ENCODE results near the gene NUDT21. TPM values are rescaled to one million over a fixed set of nuclear protein-coding genes. Genes with fewer than 3 reads are reported as not detected.
"Not testable (repeated sequence)": the region's sequence is repeated elsewhere in the genome, so short reads cannot be mapped to it uniquely, and the experiment has no call there.

Gene NUDT21
- total RNA-seq, 1 experiment from 2014 or later: 72.7 TPM

DNA sequence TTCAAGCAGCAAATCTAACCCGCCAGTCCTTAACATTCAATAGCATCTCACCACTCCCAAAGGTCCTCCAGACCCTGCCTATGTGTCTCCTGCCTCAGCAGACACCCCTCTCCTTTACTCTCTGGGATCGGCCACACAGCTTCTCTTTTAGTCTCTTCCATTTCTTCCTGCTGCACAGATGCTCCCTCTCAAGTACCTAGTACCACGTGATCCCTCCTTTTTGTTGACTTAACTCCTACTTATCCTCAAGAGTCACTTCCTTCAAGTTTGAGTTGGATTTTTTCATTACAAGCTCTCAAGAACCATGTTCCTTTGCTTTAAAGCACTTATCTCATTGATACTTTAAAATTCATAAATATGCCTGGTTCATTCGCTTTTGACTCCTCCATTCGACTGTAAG, 50.7 kb downstream of the NUDT21 start:
- DNase-seq (ENCODE audit: low read depth, low spot score): no peak
- in situ Hi-C loops (cut with HindIII; ENCODE audit: low pct_unique_long_range_greater_than_20kb, low sequenced_read_pairs): no loop called here

DNA sequence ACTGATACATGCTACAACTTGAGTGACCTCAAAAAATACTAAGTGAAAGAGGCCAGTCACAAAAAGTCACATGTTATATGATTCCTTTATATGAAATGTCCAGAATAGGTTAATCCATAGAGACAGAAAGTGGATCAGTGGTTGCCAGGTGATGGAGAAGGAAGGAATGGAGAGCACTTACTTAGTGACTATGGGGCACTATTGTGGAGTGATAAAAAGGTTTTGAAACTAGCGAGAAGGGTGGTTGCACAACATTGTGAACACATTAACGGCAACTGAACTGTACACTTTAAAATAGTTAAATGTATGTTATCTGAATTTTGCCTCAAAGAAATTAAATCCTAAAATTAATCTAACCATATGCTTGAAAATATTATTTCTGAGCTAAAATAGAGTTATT, 51.6 kb downstream of the NUDT21 start:
- in situ Hi-C loops (cut with HindIII; ENCODE audit: low pct_unique_long_range_greater_than_20kb, low sequenced_read_pairs): no loop called here
- DNase-seq (ENCODE audit: low read depth, low spot score): no peak

DNA sequence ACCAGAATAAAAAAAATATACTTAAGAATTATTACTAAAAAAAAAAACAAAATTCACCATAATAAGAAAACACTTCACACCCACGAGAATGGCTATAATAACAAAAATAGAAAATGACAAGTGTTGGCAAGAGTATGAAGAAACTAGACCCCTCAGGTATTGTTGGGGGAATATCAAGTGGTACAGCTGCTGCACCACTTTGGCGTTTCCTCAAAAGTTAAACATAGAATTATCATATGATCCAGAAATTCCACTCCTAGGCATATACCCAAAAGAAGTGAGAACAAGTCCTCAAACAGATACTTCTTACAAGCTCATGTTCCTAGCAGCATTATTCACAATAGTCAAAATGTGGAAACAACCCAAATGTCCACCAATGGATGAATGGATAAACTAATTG, 52.1 kb downstream of the NUDT21 start:
- in situ Hi-C loops (cut with HindIII; ENCODE audit: low pct_unique_long_range_greater_than_20kb, low sequenced_read_pairs): no loop called here
- no peak for DNase-seq (ENCODE audit: low read depth, low spot score)

DNA sequence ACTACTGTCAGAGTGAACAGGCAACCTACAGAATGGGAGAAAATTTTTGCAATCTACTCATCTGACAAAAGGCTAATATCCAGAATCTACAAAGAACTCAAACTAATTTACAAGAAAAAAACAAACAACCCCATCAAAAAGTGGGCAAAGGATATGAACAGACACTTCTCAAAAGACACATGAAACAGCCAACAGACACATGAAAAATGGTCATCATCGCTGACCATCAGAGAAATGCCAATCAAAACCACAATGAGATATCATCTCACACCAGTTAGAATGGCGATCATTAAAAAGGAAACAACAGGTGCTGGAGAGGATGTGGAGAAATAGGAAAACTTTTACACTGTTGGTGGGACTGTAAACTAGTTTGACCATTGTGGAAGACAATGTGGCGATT, 54.4 kb downstream of the NUDT21 start:
- DNase-seq (ENCODE audit: low read depth, low spot score); in situ Hi-C loops (cut with HindIII; ENCODE audit: low pct_unique_long_range_greater_than_20kb, low sequenced_read_pairs): not testable (repeated sequence)

DNA sequence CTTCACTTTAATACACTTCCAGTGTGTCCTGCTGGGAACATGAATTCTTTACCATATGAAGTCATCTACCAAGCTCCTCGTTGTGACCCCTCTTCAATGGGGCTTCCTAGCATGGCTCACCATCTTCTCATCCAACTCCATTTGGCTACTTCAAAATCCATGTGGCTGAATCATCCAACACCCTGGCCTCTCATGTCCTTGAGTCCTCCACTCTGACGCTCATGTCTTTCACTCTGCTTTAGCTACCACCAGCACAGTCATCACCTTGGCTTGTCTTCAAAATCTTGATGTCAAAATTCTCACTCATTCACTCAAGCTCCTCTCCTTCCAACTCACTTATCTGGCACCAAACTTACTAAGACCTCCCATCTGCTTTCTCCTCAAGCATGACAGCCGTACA, 61.6 kb downstream of the NUDT21 start:
- in situ Hi-C loops (cut with HindIII; ENCODE audit: low pct_unique_long_range_greater_than_20kb, low sequenced_read_pairs): no loop called here
- DNase-seq (ENCODE audit: low read depth, low spot score): no peak

DNA sequence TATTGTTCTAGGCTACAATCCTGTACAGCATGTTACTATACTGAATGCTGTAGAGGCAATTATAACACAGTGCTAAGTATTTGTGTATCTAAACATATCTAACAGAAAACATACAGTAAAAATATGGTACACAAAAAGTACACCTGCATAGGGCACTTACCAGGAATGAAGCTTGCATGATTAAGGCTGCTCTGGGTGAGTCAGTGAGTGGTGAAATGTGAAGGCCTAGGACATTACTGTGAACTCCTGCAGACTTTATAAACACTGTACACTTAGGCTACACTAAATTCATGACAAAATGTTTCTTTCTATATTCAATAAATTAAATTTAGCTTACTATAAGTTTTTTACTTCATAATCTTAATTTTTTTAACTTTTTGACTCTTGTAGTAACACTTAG, 62.9 kb downstream of the NUDT21 start:
- in situ Hi-C loops (cut with HindIII; ENCODE audit: low pct_unique_long_range_greater_than_20kb, low sequenced_read_pairs): no loop called here
- no peak for DNase-seq (ENCODE audit: low read depth, low spot score)

DNA sequence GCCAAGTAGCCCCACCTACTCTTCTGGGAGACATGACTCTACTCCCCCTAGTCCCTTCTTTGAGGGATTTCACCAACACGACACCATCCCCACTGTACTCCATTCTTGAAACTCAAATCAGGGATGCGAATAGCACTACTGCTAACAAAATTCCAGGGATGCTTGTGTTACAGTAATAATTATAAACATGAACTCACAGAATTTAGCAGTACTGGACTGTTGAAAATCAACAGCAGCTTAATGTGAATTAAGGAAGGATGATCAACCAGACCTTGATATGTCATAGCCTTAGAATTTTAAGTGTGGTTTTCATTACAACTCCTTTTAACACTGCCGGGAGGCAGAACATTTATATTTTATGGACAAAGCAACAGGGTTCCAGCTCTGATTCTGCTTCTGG, 63.7 kb downstream of the NUDT21 start:
- no peak for DNase-seq (ENCODE audit: low read depth, low spot score)
- in situ Hi-C loops (cut with HindIII; ENCODE audit: low pct_unique_long_range_greater_than_20kb, low sequenced_read_pairs): no loop called here

DNA sequence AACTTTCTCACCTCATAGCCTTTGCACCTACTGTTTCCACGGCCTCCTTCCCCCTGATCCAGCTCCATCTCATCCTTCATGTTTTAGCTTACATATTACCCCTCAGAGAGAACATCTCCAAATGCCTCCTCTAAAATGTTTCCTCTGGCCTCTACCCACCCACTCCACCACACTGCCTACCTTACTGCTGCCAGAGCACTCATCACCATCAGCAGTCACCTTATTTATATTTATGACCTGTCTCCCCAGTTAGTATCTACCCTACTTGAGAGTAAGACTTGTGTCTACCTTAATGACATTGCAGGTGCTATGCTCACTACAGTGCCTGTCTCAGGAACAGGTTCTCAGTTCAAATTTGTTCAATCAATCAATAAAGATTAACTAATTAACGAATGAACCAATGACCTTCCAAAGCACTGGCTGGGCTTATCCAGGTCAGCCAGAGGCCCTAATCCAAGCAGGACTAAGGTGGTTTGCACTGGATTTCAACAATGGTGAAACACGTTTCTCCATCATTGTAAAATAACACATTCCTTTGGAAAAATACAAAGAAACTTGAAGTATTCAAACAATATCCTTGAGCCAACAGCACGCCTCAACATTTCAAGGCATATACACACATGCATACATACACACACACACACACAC, 66.9 kb downstream of the NUDT21 start:
- in situ Hi-C loops (cut with HindIII; ENCODE audit: low pct_unique_long_range_greater_than_20kb, low sequenced_read_pairs): no loop called here
- DNase-seq (ENCODE audit: low read depth, low spot score): no peak

DNA sequence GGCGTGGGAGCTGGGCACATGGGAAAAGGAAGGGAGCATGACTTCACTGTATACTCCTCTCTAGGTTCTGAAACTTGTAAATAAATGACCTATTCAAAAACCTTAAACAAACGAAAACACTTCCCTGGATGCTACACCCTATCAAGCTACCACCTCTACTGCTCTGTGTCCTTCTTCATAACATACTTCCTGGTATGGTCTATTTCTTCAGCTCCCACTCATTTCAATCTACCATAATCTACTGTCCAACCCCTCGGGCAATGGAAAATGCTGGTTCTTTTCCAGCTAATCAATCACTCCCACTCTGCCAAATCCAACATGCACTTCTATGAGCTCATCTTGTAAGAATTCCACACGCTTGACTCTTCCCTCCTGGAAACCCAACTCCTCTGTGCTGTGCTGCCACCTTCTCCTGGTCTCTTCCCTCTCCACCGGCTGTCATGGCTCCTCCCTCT, 68.2 kb downstream of the NUDT21 start:
- DNase-seq (ENCODE audit: low read depth, low spot score): no peak
- in situ Hi-C loops (cut with HindIII; ENCODE audit: low pct_unique_long_range_greater_than_20kb, low sequenced_read_pairs): no loop called here

DNA sequence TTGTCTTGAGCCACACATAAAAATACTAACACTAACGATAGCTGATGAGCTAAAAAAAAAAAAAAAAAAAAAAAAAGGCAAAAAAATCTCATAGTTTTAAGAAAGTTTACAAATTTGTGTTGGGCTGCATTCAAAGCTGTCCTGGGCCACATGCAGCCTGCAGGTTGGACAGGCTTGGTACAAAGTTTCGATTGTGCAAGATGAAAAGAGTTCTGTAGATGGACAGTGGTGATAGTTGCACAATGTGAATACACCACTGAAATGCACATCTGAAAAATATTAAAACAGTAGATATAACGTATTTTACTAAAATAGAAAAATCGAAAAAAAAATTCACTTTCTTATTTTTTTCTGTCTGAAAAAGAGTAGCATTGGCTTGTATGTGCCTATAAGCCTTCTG, 68.7 kb downstream of the NUDT21 start:
- no peak for DNase-seq (ENCODE audit: low read depth, low spot score)
- in situ Hi-C loops (cut with HindIII; ENCODE audit: low pct_unique_long_range_greater_than_20kb, low sequenced_read_pairs): no loop called here

DNA sequence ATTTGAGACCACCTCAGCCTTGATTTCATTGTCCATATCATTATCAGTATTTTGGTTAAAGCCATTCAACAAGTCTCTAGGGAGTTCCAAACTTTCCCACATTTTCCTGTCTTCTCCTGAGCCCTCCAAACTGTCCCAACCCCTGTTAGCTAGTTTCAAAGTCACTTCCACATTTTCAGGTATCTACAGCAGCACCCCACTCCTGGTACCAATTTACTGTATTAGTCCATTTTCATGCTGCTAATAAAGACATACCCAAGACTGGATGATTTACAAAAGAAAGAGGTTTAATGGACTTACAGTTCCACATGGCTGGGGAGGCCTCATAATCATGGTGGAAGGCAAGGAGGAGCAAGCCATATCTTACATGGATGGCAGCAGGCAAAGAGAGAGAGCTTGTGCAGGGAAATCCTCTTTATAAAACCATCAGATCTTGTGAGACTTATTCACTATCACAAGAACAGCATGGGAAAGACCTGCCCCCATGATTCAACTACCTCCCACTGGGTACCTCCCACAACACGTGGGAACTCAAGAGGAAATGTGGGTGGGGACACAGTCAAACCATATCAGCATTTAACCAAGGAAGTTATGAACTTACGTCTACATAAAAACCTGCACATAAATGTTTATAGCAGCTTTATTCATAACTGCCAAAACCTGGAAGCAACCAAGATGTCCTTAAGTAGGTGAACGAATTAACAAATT, 70.2 kb downstream of the NUDT21 start:
- in situ Hi-C loops (cut with HindIII; ENCODE audit: low pct_unique_long_range_greater_than_20kb, low sequenced_read_pairs); DNase-seq (ENCODE audit: low read depth, low spot score): not testable (repeated sequence)

Other genes starting within 250 kb of the NUDT21 start
- 122 and 126 TPM in 2 replicates for gene AMFR, start 25.8 kb downstream of the NUDT21 start, total RNA-seq (2014; rRNA removed; shearing (Covaris generic))
- gene OGFOD1, start 222 bp upstream of the NUDT21 start, total RNA-seq (2014; rRNA removed; shearing (Covaris generic)): 92.6 and 95.1 TPM in 2 replicates
- 22.8 and 28.3 TPM in 2 replicates for gene BBS2, start 68.7 kb upstream of the NUDT21 start, total RNA-seq (2014; rRNA removed; shearing (Covaris generic))
- gene MT4, start 113.7 kb upstream of the NUDT21 start, total RNA-seq (2014; rRNA removed; shearing (Covaris generic)): not detected in 2 replicates
- not detected in 2 replicates for gene MT3, start 138.2 kb upstream of the NUDT21 start, total RNA-seq (2014; rRNA removed; shearing (Covaris generic))
- 8.8 and 15.0 TPM in 2 replicates for gene MT2A, start 157.3 kb upstream of the NUDT21 start, total RNA-seq (2014; rRNA removed; shearing (Covaris generic))
- not detected in 2 replicates for gene MT1E, start 174.4 kb upstream of the NUDT21 start, total RNA-seq (2014; rRNA removed; shearing (Covaris generic))
- not detected in 2 replicates for gene MT1M, start 181.3 kb upstream of the NUDT21 start, total RNA-seq (2014; rRNA removed; shearing (Covaris generic))
- not detected in 2 replicates for gene MT1A, start 187.3 kb upstream of the NUDT21 start, total RNA-seq (2014; rRNA removed; shearing (Covaris generic))
- gene MT1B, start 200.6 kb upstream of the NUDT21 start, total RNA-seq (2014; rRNA removed; shearing (Covaris generic)): not detected in 2 replicates
- gene MT1F, start 206.6 kb upstream of the NUDT21 start, total RNA-seq (2014; rRNA removed; shearing (Covaris generic)): 0.24 TPM in 1 of 2 replicates, not detected in the other
- gene MT1G, start 216.7 kb upstream of the NUDT21 start, total RNA-seq (2014; rRNA removed; shearing (Covaris generic)): not detected in 2 replicates
- not detected in 2 replicates for gene MT1H, start 218.5 kb upstream of the NUDT21 start, total RNA-seq (2014; rRNA removed; shearing (Covaris generic))
- 17.2 and 17.8 TPM in 2 replicates for gene MT1X, start 231.1 kb upstream of the NUDT21 start, total RNA-seq (2014; rRNA removed; shearing (Covaris generic))